K562 (cell line): Measurements from ENCODE around the gene MESP1. TPM values are rescaled to one million over a fixed set of nuclear protein-coding genes. Genes with fewer than 3 reads are reported as not detected.
A peak's percentile ranks its signal among the peaks of the same experiment; 100 is the strongest.

Experiments
- CREB1 ChIP-seq, 2 experiments: sonication (generic) in 1 of 2; formaldehyde crosslinking in 1 of 2; IDR thresholded peaks; 2 replicates each; pipeline versions ENCODE4 v1.6.1 to v1.8.0; 2012 to 2022; ENCODE audit warnings: inconsistent platforms in 1 of 2, mild to moderate bottlenecking in 1 of 2, missing genetic modification reagents in 1 of 2, moderate library complexity in 1 of 2
- DPF2 ChIP-seq: fragments of 450-650 bp; IDR thresholded peaks from 2 replicates; pipeline ENCODE4 v1.6.1; 2016
- FOXM1 ChIP-seq, 2 experiments: fragments of 450-650 bp in 1 of 2; sonication (generic) in 1 of 2; formaldehyde crosslinking in 1 of 2; IDR thresholded peaks; 2 replicates each; pipeline versions ENCODE4 v1.6.1 to v1.9.0; 2017 to 2022; ENCODE audit warnings: low read depth in 2 of 2, mild to moderate bottlenecking in 2 of 2, missing genetic modification reagents in 1 of 2, moderate library complexity in 1 of 2
- GTF2F1 ChIP-seq: IDR thresholded peaks from 2 replicates; pipeline ENCODE4 v1.6.1; 2011; ENCODE audit warnings: low read depth, low read length, improper control_type of control experiment
- HEY1 ChIP-seq: fragments of 250-450 bp; sonication (Bioruptor Pico); IDR thresholded peaks from 2 replicates; pipeline ENCODE4 v1.5.0; 2020; ENCODE audit warnings: mild to moderate bottlenecking, moderate library complexity, borderline replicate concordance
- HMG20A ChIP-seq: fragments of 450-650 bp; formaldehyde crosslinking; conservative IDR thresholded peaks from 2 replicates; pipeline ENCODE4 v1.4.0; 2020; ENCODE audit warnings: mild to moderate bottlenecking, mixed read lengths
- LEF1 ChIP-seq: fragments of 450-650 bp; IDR thresholded peaks from 2 replicates; pipeline ENCODE4 v1.6.1; 2016; ENCODE audit warnings: mild to moderate bottlenecking
- MTA2 ChIP-seq: fragments of 450-650 bp; IDR thresholded peaks from 2 replicates; pipeline ENCODE4 v1.6.1; 2016; ENCODE audit warnings: low read depth
- NFIC ChIP-seq: fragments of 450-650 bp; IDR thresholded peaks from 2 replicates; pipeline ENCODE4 v1.6.1; 2017; ENCODE audit warnings: mild to moderate bottlenecking, inconsistent platforms
- NFYB ChIP-seq: IDR thresholded peaks from 2 replicates; pipeline ENCODE4 v1.6.1; 2011; ENCODE audit warnings: mild to moderate bottlenecking, moderate library complexity; ENCODE audit not compliant: insufficient read length; ENCODE audit errors: extremely low read depth
- RAD51 ChIP-seq: fragments of 450-650 bp; IDR thresholded peaks from 2 replicates; pipeline ENCODE4 v1.7.1; 2016; ENCODE audit warnings: low read depth, mild to moderate bottlenecking, borderline replicate concordance
- SREBF1 ChIP-seq: fragments of 150-350 bp; IDR thresholded peaks from 2 replicates; pipeline ENCODE4 v1.6.1; 2014; ENCODE audit warnings: antibody characterized with exemption, low read depth, low read length, borderline replicate concordance
- STAT5B ChIP-seq: fragments of 250-450 bp; sonication (Bioruptor Pico); IDR thresholded peaks from 2 replicates; pipeline ENCODE4 v1.8.0; 2021; ENCODE audit warnings: mild to moderate bottlenecking, inconsistent platforms
- TARDBP ChIP-seq: fragments of 450-650 bp; IDR thresholded peaks from 2 replicates; pipeline ENCODE4 v1.6.1; 2016
- TCF7 ChIP-seq: sonication (generic); IDR thresholded peaks from 2 replicates; pipeline ENCODE4 v1.6.1; 2016; ENCODE audit warnings: antibody characterized with exemption, borderline replicate concordance
- TEAD2 ChIP-seq: fragments of 450-650 bp; IDR thresholded peaks from 2 replicates; pipeline ENCODE4 v1.6.1; 2016; ENCODE audit warnings: missing genetic modification characterization, control low read depth, missing compliant biosample characterization
- ZFX ChIP-seq: sonication (generic); formaldehyde crosslinking; IDR thresholded peaks from 2 replicates; pipeline ENCODE4 v1.8.0; 2022; ENCODE audit warnings: mild to moderate bottlenecking, missing genetic modification reagents, moderate library complexity
- ZNF140 ChIP-seq: fragments of 250-450 bp; sonication (Bioruptor Pico); IDR thresholded peaks from 2 replicates; pipeline ENCODE4 v1.8.0; 2021; ENCODE audit warnings: moderate library complexity, mild to moderate bottlenecking, inconsistent platforms
- ZNF224 ChIP-seq: sonication (generic); formaldehyde crosslinking; IDR thresholded peaks from 2 replicates; pipeline ENCODE4 v1.8.0; 2022; ENCODE audit warnings: mild to moderate bottlenecking, missing genetic modification reagents
- ZNF561 ChIP-seq: fragments of 450-650 bp; formaldehyde crosslinking; conservative IDR thresholded peaks from 2 replicates; pipeline ENCODE4 v1.4.0; 2020; ENCODE audit warnings: mild to moderate bottlenecking, moderate library complexity
- ZNF766 ChIP-seq: fragments of 200-800 bp; sonication (Bioruptor generic); conservative IDR thresholded peaks from 2 replicates; pipeline ENCODE4 v1.6.1; 2016; ENCODE audit warnings: missing genetic modification characterization, missing compliant biosample characterization
- polyA plus RNA-seq, 8 experiments: library from polyadenylated mRNA; depleted of rRNA in 4 of 8; stranded (reverse) in 5 of 8; unstranded in 3 of 8; fragments of >200 nt; fragmentation: Nextera tagmentation in 2 of 8; fragmentation: Illumina TruSeq in 1 of 8; extraction: Ambion mirVana in 2 of 8; extraction: Trizol in 1 of 8; gene quantifications; 2 replicates each; pipeline versions ENCODE4 v1.2.1 to v1.2.3, GENCODE V29; 2011 to 2014; ENCODE audit warnings: inconsistent platforms in 1 of 8, missing spikeins in 1 of 8
- total RNA-seq, 7 experiments: library from RNA; depleted of rRNA in 6 of 7; stranded (reverse); fragments of >200 nt in 6 of 7; fragmentation: Illumina TruSeq in 2 of 7; extraction: Trizol in 2 of 7; gene quantifications; 2 replicates each; pipeline versions ENCODE4 v1.2.1 to v1.2.3, GENCODE V29; 2011 to 2021; ENCODE audit warnings: low replicate concordance in 1 of 7
- TF ChIP-seq, protein P1 (sequence below): fragments of 250-450 bp; sonication (Bioruptor Pico); IDR thresholded peaks from 2 replicates; pipeline ENCODE4 v1.8.0; 2022; ENCODE audit warnings: inconsistent platforms
- TF ChIP-seq, protein P2 (sequence below): fragments of 150-350 bp; conservative IDR thresholded peaks from 2 replicates; pipeline ENCODE4 v1.6.1; 2014; ENCODE audit warnings: low read length
- TF ChIP-seq, protein P3 (sequence below): sonication (generic); formaldehyde crosslinking; IDR thresholded peaks from 2 replicates; pipeline ENCODE4 v1.8.1; 2023; ENCODE audit warnings: mild to moderate bottlenecking, missing genetic modification reagents

The MESP1 gene
- total and polyA plus RNA-seq, 9 of the 15 experiments (the other 6 are each of a cell fraction or from before 2014, with no cell fraction given), result 0.14 to 1.1 (median 0.36) TPM; not detected in 4

DNA sequence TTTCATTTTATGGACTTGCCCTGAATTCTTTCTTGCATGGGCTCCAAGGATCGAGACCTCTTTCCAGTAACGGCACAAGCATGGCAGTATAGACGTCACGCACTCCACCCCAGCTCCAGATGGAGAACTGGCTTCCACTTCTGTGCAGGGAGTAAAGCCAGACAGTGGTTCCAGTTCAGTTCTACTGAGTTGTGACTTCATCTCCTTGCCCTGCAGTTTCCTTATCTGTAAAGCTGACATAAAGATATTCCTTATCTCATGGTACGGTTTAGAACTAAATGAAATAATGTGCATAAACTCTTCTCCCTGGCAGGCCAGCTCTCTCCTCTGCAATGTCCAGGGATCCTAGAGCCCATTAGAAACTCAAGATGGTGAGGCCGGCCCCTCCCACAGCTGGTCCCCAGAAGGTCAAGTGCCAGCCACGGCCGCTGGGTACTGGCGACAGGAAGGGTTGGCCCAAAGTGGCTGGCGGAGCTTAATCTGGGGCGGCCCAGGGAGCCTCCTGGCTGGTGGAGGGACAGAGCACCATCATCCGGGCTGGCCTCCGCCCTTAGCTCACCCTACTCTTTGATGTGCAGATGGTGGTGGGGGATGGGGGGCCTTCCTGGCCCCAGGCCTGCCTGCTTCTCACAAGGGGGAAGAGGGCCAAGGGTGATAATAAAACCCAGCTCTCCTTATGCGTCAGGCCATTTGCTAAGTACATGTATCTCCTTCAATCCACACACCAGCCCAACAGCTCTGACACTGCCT lies 32.2 kb upstream of the MESP1 start (continued):
- TF ChIP-seq LEF1 (peak; percentile 93), NFYB (no peak), ZFX (CRISPR knock-in tag) (peak; percentile 33), HEY1 (CRISPR knock-in tag) (no peak), ZNF224 (CRISPR knock-in tag) (no peak), GTF2F1 (no peak), HMG20A (CRISPR knock-in tag) (no peak), TCF7 (peak; percentile 94), CREB1 (IDR thresholded peaks at IDR 0.05) (no peak), CREB1 (CRISPR knock-in tag; IDR thresholded peaks at IDR 0.05) (0 out of 2 replicates have a peak, but pooled peaks have one; percentile 15), ZNF140 (CRISPR knock-in tag) (no peak), ZNF561 (CRISPR knock-in tag) (no peak), SREBF1 (no peak), MTA2 (no peak), STAT5B (CRISPR knock-in tag) (no peak), FOXM1 (IDR thresholded peaks at IDR 0.05; ENCODE audit: low read depth) (no peak), FOXM1 (CRISPR knock-in tag; IDR thresholded peaks at IDR 0.05; ENCODE audit: low read depth) (no peak), RAD51 (no peak), DPF2 (peak; percentile 61), TARDBP (no peak), NFIC (no peak), ZNF766 (CRISPR knock-in tag) (0 out of 2 replicates have a peak, but pooled peaks have one; percentile 2), TEAD2 (tag) (no peak)
- TF ChIP-seq, protein P1, sequence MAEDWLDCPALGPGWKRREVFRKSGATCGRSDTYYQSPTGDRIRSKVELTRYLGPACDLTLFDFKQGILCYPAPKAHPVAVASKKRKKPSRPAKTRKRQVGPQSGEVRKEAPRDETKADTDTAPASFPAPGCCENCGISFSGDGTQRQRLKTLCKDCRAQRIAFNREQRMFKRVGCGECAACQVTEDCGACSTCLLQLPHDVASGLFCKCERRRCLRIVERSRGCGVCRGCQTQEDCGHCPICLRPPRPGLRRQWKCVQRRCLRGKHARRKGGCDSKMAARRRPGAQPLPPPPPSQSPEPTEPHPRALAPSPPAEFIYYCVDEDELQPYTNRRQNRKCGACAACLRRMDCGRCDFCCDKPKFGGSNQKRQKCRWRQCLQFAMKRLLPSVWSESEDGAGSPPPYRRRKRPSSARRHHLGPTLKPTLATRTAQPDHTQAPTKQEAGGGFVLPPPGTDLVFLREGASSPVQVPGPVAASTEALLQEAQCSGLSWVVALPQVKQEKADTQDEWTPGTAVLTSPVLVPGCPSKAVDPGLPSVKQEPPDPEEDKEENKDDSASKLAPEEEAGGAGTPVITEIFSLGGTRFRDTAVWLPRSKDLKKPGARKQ, result no peak
- TF ChIP-seq, protein P2, sequence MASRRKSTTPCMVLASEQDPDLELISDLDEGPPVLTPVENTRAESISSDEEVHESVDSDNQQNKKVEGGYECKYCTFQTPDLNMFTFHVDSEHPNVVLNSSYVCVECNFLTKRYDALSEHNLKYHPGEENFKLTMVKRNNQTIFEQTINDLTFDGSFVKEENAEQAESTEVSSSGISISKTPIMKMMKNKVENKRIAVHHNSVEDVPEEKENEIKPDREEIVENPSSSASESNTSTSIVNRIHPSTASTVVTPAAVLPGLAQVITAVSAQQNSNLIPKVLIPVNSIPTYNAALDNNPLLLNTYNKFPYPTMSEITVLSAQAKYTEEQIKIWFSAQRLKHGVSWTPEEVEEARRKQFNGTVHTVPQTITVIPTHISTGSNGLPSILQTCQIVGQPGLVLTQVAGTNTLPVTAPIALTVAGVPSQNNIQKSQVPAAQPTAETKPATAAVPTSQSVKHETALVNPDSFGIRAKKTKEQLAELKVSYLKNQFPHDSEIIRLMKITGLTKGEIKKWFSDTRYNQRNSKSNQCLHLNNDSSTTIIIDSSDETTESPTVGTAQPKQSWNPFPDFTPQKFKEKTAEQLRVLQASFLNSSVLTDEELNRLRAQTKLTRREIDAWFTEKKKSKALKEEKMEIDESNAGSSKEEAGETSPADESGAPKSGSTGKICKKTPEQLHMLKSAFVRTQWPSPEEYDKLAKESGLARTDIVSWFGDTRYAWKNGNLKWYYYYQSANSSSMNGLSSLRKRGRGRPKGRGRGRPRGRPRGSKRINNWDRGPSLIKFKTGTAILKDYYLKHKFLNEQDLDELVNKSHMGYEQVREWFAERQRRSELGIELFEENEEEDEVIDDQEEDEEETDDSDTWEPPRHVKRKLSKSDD, result no peak
- TF ChIP-seq, protein P3, sequence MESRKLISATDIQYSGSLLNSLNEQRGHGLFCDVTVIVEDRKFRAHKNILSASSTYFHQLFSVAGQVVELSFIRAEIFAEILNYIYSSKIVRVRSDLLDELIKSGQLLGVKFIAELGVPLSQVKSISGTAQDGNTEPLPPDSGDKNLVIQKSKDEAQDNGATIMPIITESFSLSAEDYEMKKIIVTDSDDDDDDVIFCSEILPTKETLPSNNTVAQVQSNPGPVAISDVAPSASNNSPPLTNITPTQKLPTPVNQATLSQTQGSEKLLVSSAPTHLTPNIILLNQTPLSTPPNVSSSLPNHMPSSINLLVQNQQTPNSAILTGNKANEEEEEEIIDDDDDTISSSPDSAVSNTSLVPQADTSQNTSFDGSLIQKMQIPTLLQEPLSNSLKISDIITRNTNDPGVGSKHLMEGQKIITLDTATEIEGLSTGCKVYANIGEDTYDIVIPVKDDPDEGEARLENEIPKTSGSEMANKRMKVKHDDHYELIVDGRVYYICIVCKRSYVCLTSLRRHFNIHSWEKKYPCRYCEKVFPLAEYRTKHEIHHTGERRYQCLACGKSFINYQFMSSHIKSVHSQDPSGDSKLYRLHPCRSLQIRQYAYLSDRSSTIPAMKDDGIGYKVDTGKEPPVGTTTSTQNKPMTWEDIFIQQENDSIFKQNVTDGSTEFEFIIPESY (CRISPR knock-in tag), result no peak
